Adrenal gland (tissue), 12 donors: ENCODE data around the gene RRN3. TPM values are rescaled to one million over a fixed set of nuclear protein-coding genes. Genes with fewer than 3 reads are reported as not detected.
"Not testable (repeated sequence)": the region's sequence is repeated elsewhere in the genome, so short reads cannot be mapped to it uniquely, and the experiment has no call there.

Source experiments
- DNase-seq, 7 donors: peaks; one replicate each; pipeline ENCODE4 v3.0.0-alpha.2; 2019 to 2020
- H3K27ac ChIP-seq, 5 donors: fragments of 200-600 bp; sonication (generic) in 4 of 5; 1 replicate in 3 of 5; 2 replicates in 2 of 5; pipeline versions ENCODE4 v1.5.1 to v1.8.0; 2016 to 2020; ENCODE audit warnings: mild to moderate bottlenecking in 1 of 5
- H3K27me3 ChIP-seq: fragments of 200-600 bp; 2 replicates; pipeline ENCODE4 v1.8.0; 2021
- H3K36me3 ChIP-seq, 2 donors: fragments of 200-600 bp; replicated peaks in 1 of 2; 1 replicate in 1 of 2; 2 replicates in 1 of 2; pipeline versions ENCODE4 v1.5.1 to v1.8.0; 2018 to 2022
- H3K4me1 ChIP-seq, 2 donors: fragments of 200-600 bp; replicated peaks in 1 of 2; 1 replicate in 1 of 2; 2 replicates in 1 of 2; pipeline versions ENCODE4 v1.5.1 to v1.8.0; 2018 to 2021
- H3K4me3 ChIP-seq, 4 donors: fragments of 200-600 bp; sonication (generic) in 3 of 4; one replicate each; pipeline ENCODE4 v1.5.1; 2016 to 2018
- H3K9me3 ChIP-seq, 3 donors: fragments of 200-600 bp; sonication (generic) in 1 of 3; replicated peaks in 1 of 3; 1 replicate in 2 of 3; 2 replicates in 1 of 3; pipeline versions ENCODE4 v1.5.1 to v1.8.0; 2016 to 2021
- CTCF ChIP-seq, 6 experiments: fragments of 450-650 bp in 4 of 6; fragments of 200-600 bp in 2 of 6; sonication (generic) in 1 of 6; IDR thresholded peaks; 1 replicate in 5 of 6; 2 replicates in 1 of 6; pipeline versions ENCODE4 v1.5.1 to v1.8.0; 2016 to 2021; ENCODE audit warnings: antibody characterized with exemption in 6 of 6, mild to moderate bottlenecking in 2 of 6, moderate library complexity in 1 of 6
- POLR2A ChIP-seq, 2 donors: fragments of 450-650 bp; IDR thresholded peaks; one replicate each; pipeline ENCODE4 v1.6.1; 2017; ENCODE audit warnings: antibody characterized with exemption in 2 of 2, mild to moderate bottlenecking in 2 of 2, moderate library complexity in 1 of 2
- WGBS, 4 donors: extraction: QIAGEN DNeasy Blood & Tissue Kit in 2 of 4; methylation state at CpG; one replicate each; pipeline versions ENCODE4 v1.1.5 to v1.1.7; 2013 to 2017; 5-methylcytosine and 5-hydroxymethylcytosine counted together
- intact Hi-C, 2 donors: fragments of 100-400 bp; cut with DNase I; formaldehyde crosslinking; loops; one replicate each; pipeline versions ENCODE4 v1.14.1 to v1.15.0; 2022 to 2023
- polyA plus RNA-seq, 3 donors: library from polyadenylated mRNA; stranded (reverse); fragments of 200-250 nt in 2 of 3; fragments of 350-450 nt in 1 of 3; fragmentation: Illumina TruSeq in 1 of 3; extraction: RNeasy Lipid Tissue Mini Kit (QIAGEN cat#74804) in 1 of 3; gene quantifications; one replicate each; pipeline ENCODE4 v1.2.3, GENCODE V29; 2013 to 2014
- total RNA-seq, 9 donors: library from RNA; depleted of rRNA in 4 of 9; stranded (reverse); fragments of >200 nt in 4 of 9; fragments of 120-200 nt in 1 of 9; fragmentation: NEBNext Ultra II Directional in 1 of 9; extraction: Animal tissue kit (Norgen Biotek cat#: 25700) in 1 of 9; gene quantifications; one replicate each; pipeline versions ENCODE4 v1.1.0 to v1.2.4, GENCODE V29; 2013 to 2023
- donor health status: healthy with polysubstance abuse.
- donor health status: Bipolar disorder and iron deficiency.
- donor health status: DM: yes; HTN: yes; CAD: no.
- donor health status: DM: no; HTN: no; CAD: no.
- donor health status: DM: no; HTN: no; CAD: no.
- donor health status: DM: yes; HTN: yes; CAD: no.

The RRN3 gene
- total and polyA plus RNA-seq, 12 donors, result 13.6 to 42.3 (median 27.4) TPM

- H3K4me1 ChIP-seq, result peaks cover 8 to 17% of the 10 kb centered on the region in 2 donors
- H3K36me3 ChIP-seq, H3K9me3 ChIP-seq, DNase-seq, H3K27me3 ChIP-seq, intact Hi-C loops, H3K27ac ChIP-seq, H3K4me3 ChIP-seq: not testable (repeated sequence)
- 91 to 96% (median 93%) methylated on average over 8 to 9 of the region's 9 CpGs for WGBS, 4 donors
Observed at GRCh38 chr16:15096583-15096972, 2.5 kb upstream of the RRN3 start.

GRCh38 chr16:15093571-15093954 lies 509 bp downstream of the RRN3 start:
- H3K9me3 ChIP-seq, DNase-seq, intact Hi-C loops, H3K27me3 ChIP-seq: not testable (repeated sequence)
- peak overlapping the region in 4 of 5 donors; percentile 81 to 96 (median 84) for H3K27ac ChIP-seq
- H3K4me3 ChIP-seq, result peak overlapping the region in 3 of 4 donors; percentile 51 to 93 (median 73)
- 5 to 12% (median 6%) methylated on average over 11 to 14 of the region's 14 CpGs for WGBS, 4 donors
- peaks cover 8 to 17% of the 10 kb centered on the region in 2 donors for H3K4me1 ChIP-seq
- H3K36me3 ChIP-seq, result peaks cover 0 to 18% of the 10 kb centered on the region in 2 donors

- H3K9me3 ChIP-seq, H3K27ac ChIP-seq, DNase-seq, intact Hi-C loops, H3K4me3 ChIP-seq, H3K27me3 ChIP-seq: not testable (repeated sequence)
- H3K4me1 ChIP-seq, result peaks cover 8 to 17% of the 10 kb centered on the region in 2 donors
- H3K36me3 ChIP-seq, result peaks cover 0 to 29% of the 10 kb centered on the region in 2 donors
- 60 to 88% (median 79%) methylated on average over 1 of the region's 1 CpG for WGBS, 4 donors
Observed at GRCh38 chr16:15090663-15091269, 3.3 kb downstream of the RRN3 start.

GRCh38 chr16:15082788-15083187 lies 11.3 kb downstream of the RRN3 start:
- H3K9me3 ChIP-seq, H3K27me3 ChIP-seq, H3K4me1 ChIP-seq, H3K27ac ChIP-seq, H3K4me3 ChIP-seq, DNase-seq, intact Hi-C loops: not testable (repeated sequence)
- H3K36me3 ChIP-seq, result peaks cover 0 to 48% of the 10 kb centered on the region in 2 donors
- WGBS, 4 donors, result 82 to 86% (median 84%) methylated on average over 3 of the region's 3 CpGs

- H3K36me3 ChIP-seq, result peaks cover 0 to 51% of the 10 kb centered on the region in 2 donors
- DNase-seq, H3K4me3 ChIP-seq, intact Hi-C loops, H3K9me3 ChIP-seq, H3K4me1 ChIP-seq, H3K27me3 ChIP-seq, H3K27ac ChIP-seq: not testable (repeated sequence)
- WGBS, 4 donors, result 46 to 100% (median 88%) methylated on average over 1 of the region's 1 CpG
Observed at GRCh38 chr16:15080883-15081282, 13.2 kb downstream of the RRN3 start.

GRCh38 chr16:15076161-15076560 lies 17.9 kb downstream of the RRN3 start:
- intact Hi-C loops, H3K4me3 ChIP-seq, H3K27me3 ChIP-seq, H3K9me3 ChIP-seq, H3K27ac ChIP-seq, DNase-seq: not testable (repeated sequence)
- Histone ChIP-seq H3K36me3 (peaks cover 0 to 58% of the 10 kb centered on the region in 2 donors), H3K4me1 (peaks cover 0 to 12% of the 10 kb centered on the region in 2 donors)
- 64 to 68% (median 67%) methylated on average over 2 of the region's 2 CpGs for WGBS, 4 donors

- no peak for TF ChIP-seq CTCF (IDR thresholded peaks at IDR 0.05)
- no peak for TF ChIP-seq POLR2A (IDR thresholded peaks at IDR 0.05)
- H3K4me3 ChIP-seq, result no peak overlapping the region
- no peaks in the 10 kb centered on the region for H3K27me3 ChIP-seq
- intact Hi-C loops, result no loop called here
- no peaks in the 10 kb centered on the region for H3K9me3 ChIP-seq
- WGBS, 4 donors, result 28 to 47% (median 37%) methylated on average over 6 of the region's 6 CpGs
- H3K4me1 ChIP-seq, result peaks cover 0 to 12% of the 10 kb centered on the region in 2 donors
- DNase-seq, result peak in 3 of 7 donors; percentile 11 to 61 (median 40)
- H3K27ac ChIP-seq, result peak overlapping the region in 3 of 5 donors; percentile 10 to 58 (median 35)
- peaks cover 0 to 57% of the 10 kb centered on the region in 2 donors for H3K36me3 ChIP-seq
Observed at GRCh38 chr16:15073101-15073500, 21.0 kb downstream of the RRN3 start.
